ENCODE data around the gene DNAI1.

Gene DNAI1

DNA sequence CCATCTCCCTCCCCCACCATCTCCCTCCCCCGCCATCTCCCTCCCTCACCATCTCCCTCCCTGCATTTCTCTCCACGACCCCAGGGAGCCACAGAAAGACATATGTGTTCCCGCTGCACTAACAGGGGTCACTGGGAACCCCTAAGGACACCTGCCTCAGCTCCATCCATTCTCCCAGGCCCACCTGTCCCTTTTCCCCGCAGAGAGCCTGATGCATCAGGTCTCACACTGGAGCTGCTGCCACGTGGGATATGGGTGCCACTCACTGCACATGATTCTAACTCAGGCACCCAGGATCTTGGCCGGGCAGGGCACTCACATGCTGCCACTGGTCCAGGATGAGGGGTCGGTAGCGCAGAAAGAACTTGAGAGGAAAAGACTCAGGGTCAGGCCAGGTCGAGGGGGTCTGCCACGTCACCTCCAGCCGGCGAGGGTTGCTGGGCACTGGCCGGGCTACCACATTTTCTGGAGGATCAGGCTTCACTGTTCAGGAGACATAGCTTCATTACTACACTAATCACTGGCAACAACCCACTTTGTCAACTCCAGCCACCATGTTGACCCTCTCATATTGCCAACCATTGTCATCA lies 97.4 kb downstream of the DNAI1 start:
- TF ChIP-seq ZNF274 (IDR thresholded peaks at IDR 0.05; ENCODE audit: low read depth, low read length) = no peak
- no peak overlapping the region for H3K4me3 ChIP-seq (ENCODE audit: low read length)

DNA sequence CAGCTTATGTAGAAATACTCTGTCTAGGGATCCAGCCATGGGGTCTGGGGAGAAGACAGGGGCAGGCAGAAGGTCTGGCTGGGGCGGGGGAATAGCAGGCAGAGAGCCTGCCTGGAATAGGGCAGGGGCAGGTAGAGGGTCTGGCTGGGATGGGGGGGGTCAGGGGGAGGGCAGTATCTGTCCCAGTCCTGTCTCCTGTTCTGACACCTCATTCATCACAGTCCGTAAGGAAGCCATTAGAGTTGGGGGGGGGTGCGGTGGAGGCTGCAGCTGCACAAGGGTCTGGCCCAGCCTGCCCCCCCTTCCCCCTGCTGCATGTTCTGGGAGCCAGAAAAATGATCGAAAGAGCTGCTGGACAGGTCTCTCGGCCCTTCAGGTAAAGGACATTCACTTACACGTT lies 98.3 kb downstream of the DNAI1 start:
- TF ChIP-seq ZNF274 (IDR thresholded peaks at IDR 0.05; ENCODE audit: low read depth, low read length) = no peak
- no peak overlapping the region for H3K4me3 ChIP-seq (ENCODE audit: low read length)

DNA sequence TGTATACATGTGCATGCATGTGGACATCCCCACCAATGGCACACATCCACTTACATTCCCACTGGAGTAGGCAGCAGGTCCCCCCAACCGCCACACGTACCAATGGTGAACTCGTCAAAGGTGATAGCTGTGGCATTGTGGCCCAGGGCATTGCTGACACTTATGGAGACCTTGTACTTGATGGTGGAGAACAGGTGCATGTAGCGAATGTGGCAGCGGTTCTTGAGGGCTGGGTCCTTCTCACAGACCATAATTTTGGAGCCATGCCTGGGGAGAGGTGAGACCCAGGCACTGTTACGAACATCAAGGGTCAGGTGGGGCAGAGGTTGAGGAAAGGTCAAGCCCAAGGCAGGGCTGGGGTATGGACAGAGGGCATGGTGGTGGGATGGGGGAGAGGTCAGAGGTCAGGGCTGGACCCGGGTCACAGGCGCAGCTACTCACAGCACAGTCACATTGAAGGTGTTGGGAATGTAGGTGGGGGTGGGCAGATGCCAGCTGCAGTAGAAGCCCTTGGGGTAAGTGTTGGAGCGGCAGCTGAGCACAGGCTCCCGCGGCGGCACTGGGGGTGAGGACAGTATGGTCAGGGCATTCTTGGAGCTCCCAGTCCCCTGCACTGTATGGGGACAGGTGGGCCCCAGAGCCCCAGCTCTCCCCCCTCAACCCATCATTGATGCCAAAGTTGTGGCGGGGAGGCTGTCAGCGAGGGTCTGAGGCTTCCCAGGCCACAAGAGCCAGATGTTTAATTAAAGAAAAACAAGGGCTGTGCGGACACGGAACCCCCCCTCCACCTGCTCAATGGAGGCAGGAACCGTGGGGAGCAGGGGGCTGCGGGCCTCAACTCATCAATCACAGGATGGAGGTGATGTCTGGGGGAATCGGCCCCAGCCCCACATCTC lies 99.1 kb downstream of the DNAI1 start:
- TF ChIP-seq ZNF274 (IDR thresholded peaks at IDR 0.05; ENCODE audit: low read depth, low read length) = no peak
- no peak overlapping the region for H3K4me3 ChIP-seq (ENCODE audit: low read length)

DNA sequence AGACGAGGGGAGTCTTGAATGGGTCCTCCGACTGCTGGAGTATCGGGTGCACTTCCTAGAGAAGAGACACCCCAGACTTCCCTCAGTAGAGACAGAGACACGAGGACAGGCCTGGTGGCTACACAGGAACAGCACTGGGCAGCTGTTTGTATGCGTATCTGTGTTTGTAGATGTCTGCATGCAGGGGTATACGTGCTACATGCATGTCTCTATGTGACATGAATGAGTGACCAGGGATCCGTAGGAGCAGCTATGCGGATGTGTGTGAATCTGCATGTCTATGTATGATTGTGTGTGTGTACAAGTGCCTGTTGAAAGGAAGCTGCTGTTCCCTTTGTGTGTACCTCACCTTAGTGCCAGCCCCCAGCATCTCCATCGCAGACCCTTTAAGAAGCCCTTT lies 99.8 kb downstream of the DNAI1 start:
- no peak overlapping the region for H3K4me3 ChIP-seq (ENCODE audit: low read length)

DNA sequence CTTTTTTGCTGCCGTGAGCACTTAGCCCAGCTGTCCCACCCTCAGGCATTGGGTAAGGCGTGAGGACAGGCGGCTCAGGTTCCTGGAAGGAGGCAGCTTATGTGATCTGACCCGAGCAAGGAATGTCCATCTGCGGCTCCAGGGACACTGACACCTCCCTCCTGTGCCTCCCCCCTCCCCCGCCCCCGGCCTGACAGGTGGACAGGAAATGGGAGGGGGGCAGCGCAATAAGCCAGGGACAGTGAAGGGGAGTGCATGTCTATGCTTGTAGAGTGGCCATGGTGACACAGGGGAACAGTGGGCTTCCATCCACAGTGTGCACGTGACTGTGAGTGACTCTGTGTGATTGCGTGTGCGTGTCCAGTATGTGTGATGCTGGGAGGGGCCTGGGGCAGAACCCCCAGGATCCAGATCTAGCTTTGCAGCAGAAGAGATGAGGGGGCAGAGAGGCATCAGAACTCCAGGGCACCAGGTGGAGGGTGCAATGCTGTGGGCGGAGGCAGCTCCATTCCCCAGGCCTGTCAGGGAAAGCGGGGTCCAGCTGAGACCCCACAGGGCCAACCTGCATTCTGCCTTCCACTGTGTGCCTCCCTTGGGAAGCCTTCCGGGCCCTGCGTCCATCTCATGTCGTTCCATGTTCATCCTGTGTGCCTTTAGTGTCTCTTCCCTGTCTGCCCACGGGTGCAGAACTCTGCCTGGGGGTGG lies 100.5 kb downstream of the DNAI1 start:
- TF ChIP-seq ZNF274 (IDR thresholded peaks at IDR 0.05; ENCODE audit: low read depth, low read length) = no peak
- no peak overlapping the region for H3K4me3 ChIP-seq (ENCODE audit: low read length)

More for the DNA sequence above, 99.8 kb downstream of the DNAI1 start:
- TF ChIP-seq ZNF274 (IDR thresholded peaks at IDR 0.05; ENCODE audit: low read depth, low read length) = no peak

DNA sequence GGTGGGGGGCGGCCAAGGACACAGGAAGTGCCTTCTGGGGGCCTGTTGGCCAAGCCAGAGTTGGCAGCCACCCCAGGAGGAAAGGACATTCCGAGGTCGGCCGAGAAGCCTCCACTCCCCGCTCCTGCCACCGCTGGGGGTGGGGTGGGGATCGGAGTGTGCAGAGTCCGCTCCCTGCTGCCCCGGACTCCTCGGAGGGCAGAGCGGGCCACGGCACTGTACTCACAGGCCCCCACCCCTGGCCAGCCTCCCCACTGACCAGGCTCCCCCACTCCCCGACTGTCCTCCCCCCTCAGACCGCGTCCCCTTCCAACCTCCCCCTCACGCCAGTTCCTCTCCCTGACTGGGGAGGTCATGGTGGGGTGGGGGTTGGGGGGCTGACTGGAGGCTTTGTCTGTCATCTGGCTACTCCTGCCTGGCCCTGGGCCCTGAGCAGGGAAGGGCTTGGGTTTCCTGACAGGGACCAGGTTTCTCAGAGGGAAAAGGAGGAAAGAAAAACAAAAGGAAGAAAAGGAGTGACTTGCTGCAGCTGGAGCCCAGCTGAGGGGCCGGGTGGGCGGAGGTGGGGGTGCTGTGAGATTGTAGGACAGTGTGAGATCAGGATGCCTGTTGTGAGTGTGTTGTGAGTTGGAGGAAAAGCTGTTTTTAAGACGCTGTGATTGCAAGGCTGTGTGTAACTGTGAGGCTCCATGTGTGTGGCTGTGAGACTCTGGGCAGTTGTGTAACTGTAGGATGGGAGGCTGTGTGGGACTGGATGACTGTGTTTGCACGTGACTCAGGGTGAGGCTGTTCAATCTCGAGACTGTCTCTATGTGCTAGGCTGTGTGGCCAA lies 101.2 kb downstream of the DNAI1 start:
- no peak overlapping the region for H3K4me3 ChIP-seq (ENCODE audit: low read length)
- no peak for TF ChIP-seq ZNF274 (IDR thresholded peaks at IDR 0.05; ENCODE audit: low read depth, low read length)

DNA sequence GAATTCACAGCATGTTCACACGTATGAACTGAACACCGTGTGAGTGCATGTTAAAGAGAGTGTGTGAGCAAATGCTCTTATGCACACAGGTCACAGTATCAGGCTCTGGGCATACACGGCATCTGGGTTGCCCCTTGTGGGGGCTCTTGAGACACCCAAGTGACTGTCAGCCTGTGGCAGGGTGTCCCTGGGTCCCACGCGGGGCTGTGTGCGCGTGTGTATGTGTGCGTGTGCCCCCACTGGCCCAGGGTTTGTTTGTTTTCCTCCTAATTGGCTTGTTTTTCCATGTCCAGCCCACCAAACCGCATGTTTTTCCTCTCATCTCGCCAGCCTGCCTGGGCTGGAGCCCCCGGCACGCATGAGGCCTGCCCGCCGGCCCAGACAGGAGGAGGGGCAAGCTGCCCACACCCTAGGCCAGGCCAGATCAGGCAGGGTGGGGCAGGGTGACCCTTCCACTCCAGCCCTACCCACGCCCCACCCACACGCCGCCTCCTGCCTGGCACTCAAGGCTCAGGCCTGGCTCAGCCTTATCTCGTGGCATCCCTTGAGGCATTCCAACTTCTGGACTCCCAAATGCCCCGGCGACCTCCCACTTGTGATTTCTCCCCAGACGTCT lies 102.1 kb downstream of the DNAI1 start:
- no peak for TF ChIP-seq ZNF274 (IDR thresholded peaks at IDR 0.05; ENCODE audit: low read depth, low read length)
- H3K4me3 ChIP-seq (ENCODE audit: low read length) = no peak overlapping the region

DNA sequence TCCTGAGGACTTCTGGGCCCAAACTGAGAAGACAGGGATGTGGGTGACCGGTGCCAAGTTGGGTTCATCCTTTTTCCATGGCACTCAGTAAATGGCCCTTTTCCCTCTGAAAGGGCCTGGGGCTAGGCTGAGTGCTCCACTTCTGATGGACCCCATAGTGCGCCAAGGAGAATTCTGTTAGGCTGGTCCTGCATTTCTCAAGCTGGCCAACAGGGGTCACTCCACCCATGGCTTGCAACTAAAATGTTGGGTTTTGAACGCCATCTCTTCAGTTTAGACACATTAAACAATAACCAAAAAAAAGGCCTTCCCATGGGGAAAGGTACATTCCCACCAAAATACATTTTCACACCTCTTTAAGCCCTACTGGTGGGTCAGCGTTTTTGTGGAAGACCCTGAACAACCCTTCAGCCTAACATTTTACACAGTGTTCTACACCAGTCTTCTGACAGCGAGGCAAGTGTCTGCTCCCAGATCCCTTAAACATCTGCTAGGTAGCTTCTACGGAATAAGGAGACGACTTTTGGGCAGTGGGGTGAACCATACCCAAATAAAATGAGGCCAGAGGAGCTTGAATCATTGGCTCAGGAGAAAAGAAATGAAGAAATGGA lies 103.6 kb downstream of the DNAI1 start:
- H3K4me3 ChIP-seq (ENCODE audit: low read length) = no peak overlapping the region
- no peak for TF ChIP-seq ZNF274 (IDR thresholded peaks at IDR 0.05; ENCODE audit: low read depth, low read length)

DNA sequence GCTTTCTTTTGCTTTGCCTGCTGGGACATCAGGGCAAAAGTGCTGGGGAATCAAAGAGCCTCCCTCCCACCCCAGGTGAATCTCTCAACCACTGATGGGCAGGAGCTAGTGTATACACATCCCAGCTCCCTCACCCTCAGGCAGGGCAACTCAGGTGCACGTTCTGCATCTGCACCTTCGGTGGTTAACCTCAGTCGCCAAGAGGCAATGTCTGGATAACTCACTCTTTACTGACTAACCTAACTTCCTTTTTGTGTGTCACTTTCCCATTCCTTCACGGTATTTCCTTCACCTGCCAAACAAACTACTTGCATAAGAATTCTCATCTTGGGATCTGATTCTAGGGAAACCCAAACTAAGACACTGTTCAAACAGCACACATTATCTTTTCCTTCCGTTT lies 104.7 kb downstream of the DNAI1 start:
- TF ChIP-seq ZNF274 (IDR thresholded peaks at IDR 0.05; ENCODE audit: low read depth, low read length) = no peak
- H3K4me3 ChIP-seq (ENCODE audit: low read length) = no peak overlapping the region

DNA sequence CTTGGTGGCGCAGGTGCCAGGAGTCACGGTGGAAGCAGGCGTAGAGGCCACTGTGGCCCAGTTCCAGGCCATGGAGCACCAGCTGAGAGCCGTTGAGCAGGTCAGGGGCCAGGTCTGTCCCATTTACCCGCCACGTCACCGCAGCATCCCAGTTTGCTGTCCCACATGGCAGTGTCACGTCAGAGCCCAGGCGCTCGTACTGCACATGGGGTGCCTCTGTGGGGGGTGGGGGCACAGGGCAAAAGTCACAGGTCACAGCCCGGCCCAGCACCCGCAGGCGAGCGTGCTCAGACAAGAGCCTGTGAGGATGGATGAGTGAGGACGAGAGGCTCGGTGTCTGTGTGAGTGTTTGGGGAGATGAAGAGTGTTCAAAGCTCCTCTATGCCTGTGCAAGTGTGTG lies 106.0 kb downstream of the DNAI1 start:
- no peak overlapping the region for H3K4me3 ChIP-seq (ENCODE audit: low read length)
- TF ChIP-seq ZNF274 (IDR thresholded peaks at IDR 0.05; ENCODE audit: low read depth, low read length) = no peak

DNA sequence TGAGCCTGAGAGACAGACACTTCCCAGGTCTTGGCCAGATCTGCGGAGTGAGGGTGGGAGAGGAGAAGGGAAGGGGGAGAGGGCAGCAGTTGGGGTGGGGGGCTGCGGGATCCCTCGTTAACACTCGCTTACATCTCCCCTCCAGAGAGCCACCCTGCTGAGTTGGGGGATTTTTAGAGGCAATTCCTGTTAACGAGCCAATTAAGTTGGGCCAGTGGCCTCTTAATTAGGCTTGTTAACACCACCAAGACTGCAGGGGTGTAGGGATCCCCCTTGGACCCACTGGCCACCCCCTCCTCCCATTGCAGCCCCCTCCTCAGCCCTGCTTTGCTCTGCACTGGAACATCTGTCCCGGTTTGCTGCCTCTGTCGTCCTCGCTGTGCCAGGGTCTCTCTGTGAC lies 107.3 kb downstream of the DNAI1 start:
- no peak overlapping the region for H3K4me3 ChIP-seq (ENCODE audit: low read length)
- no peak for TF ChIP-seq ZNF274 (IDR thresholded peaks at IDR 0.05; ENCODE audit: low read depth, low read length)

DNA sequence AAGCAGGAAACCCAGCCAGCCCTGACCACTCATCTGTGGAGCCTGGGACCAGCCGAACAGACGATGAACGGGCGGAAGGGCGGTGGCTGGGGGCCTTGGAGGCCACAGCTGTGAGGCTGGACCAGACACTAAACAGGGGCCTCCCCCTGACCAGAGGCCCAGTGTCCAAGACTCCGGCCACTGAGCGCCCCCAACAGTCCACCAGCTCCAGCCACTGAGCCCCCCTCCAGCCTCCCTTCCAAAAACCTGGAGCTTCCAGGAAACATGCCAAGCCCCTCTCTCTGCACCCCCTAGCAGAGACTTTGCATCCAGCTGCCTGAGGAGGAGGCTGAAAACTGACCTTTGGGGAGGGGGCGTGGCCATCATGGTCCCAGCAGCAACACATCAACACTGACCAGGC lies 107.7 kb downstream of the DNAI1 start:
- H3K4me3 ChIP-seq (ENCODE audit: low read length) = no peak overlapping the region
- TF ChIP-seq ZNF274 (IDR thresholded peaks at IDR 0.05; ENCODE audit: low read depth, low read length) = no peak

DNA sequence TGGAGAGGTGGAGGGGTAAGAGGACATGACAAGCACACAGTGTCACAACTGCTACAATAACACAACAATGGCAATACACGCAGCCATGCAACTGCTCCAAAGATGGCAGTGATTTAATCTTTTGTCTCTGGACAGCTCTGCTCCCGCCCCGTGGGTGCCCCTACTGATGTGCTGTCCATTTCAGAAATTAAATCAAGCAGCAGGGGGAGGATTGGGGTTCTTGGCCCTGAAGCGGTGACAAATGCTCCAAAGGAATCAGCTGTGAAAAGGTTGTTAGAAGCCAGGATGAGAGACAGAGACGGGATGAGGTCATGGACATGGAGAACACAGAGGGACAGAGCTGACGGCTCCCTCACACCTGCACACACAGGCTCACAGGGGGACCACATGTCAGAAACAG lies 108.4 kb downstream of the DNAI1 start:
- TF ChIP-seq ZNF274 (IDR thresholded peaks at IDR 0.05; ENCODE audit: low read depth, low read length) = no peak
- H3K4me3 ChIP-seq (ENCODE audit: low read length) = no peak overlapping the region

Data from GM08714 (cell line).